AML-193 (cell line): ENCODE measurements around the gene MRPS31.
A peak's percentile ranks its signal among the peaks of the same experiment; 100 is the strongest.
"Not testable (repeated sequence)": the region's sequence is repeated elsewhere in the genome, so short reads cannot be mapped to it uniquely, and the experiment has no call there.

Experiments
- DNase-seq, 2 experiments: peaks; one replicate each; lab custom pipeline; 2025; lab: John Stamatoyannopoulos, UW

Gene MRPS31

GRCh38 chr13:40758811-40759210 lies 12.2 kb downstream of the MRPS31 start:
- no peak for DNase-seq

DNA sequence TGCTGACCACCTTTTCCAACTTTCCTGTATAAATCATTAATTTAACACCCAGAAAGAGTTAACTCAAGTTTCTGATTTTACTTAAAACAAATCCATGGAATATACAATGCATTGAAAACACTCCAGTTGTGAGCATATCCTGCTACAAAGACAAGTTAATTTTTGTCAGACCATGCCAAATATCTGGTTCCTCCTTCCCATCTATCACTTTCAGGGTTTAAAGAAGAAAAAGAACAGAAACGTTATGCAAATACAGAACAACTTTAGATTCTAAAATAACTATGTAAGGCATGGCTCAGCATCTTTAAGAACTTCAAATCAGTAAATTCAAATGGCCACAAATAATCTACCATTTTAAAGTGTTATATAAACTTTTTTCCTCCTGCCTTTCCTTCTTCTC lies 14.9 kb downstream of the MRPS31 start:
- DNase-seq, result no peak

GRCh38 chr13:40755082-40755700 lies 15.8 kb downstream of the MRPS31 start:
- no peak for DNase-seq

- DNase-seq, result no peak
Observed at GRCh38 chr13:40749327-40749726, 21.7 kb downstream of the MRPS31 start.

DNA sequence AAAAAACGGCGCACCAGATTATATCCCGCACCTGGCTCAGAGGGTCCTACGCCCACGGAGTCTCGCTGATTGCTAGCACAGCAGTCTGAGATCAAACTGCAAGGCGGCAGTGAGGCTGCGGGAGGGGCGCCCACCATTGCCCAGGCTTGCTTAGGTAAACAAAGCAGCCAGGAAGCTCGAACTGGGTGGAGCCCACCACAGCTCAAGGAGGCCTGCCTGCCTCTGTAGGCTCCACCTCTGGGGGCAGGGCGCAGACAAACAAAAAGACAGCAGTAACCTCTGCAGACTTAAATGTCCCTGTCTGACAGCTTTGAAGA lies 35.8 kb downstream of the MRPS31 start:
- DNase-seq, result not testable (repeated sequence)

GRCh38 chr13:40734536-40735231 lies 36.3 kb downstream of the MRPS31 start:
- not testable (repeated sequence) for DNase-seq

DNA sequence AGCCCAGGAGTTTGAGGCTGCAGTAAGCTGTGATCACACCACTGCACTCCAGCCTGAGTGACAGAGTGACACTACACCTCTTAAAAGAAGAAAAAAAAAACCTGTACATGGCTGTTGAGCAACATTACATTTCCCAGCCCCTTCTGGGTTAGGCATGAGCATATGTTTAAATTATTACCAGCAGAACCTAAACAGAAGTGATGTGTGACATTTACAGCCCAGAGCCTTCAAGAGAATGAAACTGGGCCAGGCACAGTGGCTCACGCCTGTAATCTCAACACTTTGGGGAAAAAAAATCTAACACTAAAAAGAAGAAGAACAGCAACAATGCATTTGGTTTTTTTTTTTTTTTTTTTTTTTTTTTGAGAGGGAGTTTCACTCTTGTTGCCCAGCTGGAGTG lies 38.3 kb downstream of the MRPS31 start:
- no peak for DNase-seq

DNA sequence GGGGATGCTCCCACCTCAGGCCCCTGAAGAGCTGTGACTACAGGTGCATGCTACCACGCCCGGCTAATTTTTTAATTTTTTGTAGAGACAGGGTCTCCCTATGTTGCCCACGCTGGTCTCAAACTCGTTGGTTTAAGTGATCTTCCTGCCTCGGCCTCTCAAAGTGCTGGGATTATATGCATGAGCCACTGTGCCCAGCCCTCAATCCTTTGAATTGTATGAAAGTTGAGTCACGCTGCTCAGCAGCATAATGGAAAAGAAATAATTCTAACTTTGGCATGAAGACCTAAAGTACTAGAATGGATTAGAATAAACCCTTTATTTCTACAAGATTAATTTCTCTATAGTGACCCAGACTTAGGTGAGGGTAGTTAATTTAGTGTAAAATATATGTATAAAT lies 42.4 kb downstream of the MRPS31 start:
- DNase-seq, result no peak

DNA sequence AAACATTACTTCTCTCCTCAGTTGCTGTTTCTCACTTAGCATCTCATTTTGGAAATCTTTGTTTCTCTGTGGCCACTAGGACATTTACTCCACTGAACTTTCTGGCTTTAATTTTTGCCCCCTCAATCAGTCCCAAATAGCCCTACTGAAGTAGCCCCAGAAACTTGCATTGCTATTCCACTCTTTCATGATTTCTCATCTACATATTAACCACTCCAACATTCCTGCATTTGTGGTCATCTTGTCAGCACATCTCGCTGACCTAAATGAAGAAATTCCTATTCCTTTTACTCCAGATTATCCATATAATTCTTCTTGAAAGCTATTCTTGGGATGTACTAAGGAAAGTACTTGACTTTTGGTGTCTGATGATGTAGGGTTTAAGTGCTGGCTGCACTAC lies 56.6 kb downstream of the MRPS31 start:
- DNase-seq, result not testable (repeated sequence)

DNA sequence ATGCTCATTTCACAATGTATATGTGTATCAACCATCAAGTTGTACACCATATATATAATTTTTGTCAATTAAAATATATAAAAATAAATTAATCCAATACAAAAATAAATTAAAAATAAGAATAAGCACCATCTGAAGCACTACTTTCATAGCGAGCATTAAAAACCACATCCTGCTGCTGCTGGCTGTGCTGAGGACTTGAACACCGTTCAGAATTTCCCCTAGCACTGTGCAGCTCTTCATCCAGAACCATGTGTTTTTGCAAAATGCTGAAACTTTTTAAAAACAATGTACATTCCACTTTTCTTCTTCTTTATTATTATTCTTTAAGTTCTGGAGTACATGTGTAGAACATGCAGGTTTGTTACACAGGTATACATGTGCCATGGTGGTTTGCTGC lies 64.6 kb downstream of the MRPS31 start:
- no peak for DNase-seq

DNA sequence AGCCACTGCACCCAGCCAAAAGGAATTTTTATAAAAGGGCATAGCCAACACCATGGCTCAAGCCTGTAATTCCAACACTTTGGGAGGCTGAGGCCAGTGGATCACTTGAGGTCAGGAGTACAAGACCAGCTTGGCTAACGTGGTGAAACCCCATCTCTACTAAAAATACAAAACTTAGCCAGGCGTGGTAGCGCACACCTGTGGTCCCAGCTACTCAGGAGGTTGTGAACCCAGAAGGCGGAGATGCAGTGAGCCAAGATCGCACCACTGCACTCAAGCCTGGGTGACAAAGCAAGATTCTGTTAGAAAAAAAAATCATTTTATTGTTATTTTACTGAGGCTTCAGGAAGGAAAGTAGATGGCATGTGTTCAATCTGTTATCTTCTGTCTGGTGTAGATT lies 73.3 kb downstream of the MRPS31 start:
- DNase-seq, result no peak

- no peak for DNase-seq
Observed at GRCh38 chr13:40694426-40694825, 76.6 kb downstream of the MRPS31 start.

DNA sequence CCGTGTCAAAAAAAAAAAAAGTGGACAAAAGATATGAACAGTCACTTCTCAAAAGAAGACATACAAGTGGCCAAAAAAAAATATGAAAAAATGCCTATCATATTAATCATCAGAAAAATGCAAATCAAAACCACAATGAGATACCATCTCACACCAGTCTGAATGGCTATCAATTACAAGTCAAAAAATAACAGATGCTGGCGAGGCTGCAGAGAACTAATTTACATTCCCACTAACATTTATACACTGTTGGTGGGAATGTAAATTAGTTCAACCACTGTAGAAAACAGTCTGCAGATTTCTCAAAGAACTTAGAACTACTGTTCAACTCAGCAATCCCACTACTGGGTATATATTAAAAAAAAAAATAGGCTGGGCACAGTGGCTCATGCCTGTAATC lies 78.0 kb downstream of the MRPS31 start:
- no peak for DNase-seq

DNA sequence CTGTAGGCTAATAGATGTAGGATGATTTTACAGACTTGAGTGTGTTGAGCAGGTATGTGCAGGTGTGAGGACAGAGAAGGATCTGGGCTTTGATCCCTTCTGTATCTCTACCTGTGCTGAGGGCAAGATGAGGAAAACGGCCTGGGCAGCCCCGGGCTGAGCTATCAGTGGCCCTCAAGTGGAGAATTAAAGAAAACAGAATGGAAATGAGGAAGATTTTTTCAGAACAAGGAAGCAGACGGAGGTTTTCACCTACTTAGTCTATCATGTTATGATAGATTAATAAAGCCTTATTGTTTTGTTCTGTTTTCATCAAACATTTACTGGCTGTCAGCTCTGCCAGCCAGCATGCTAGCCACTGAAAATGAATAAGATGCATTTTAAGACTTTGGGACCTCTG lies 82.2 kb downstream of the MRPS31 start:
- no peak for DNase-seq

GRCh38 chr13:40682449-40683240 lies 88.3 kb downstream of the MRPS31 start:
- DNase-seq, result peak; percentile 53 to 79

- no peak for DNase-seq
Observed at GRCh38 chr13:40681341-40682146, 89.4 kb downstream of the MRPS31 start.

DNA sequence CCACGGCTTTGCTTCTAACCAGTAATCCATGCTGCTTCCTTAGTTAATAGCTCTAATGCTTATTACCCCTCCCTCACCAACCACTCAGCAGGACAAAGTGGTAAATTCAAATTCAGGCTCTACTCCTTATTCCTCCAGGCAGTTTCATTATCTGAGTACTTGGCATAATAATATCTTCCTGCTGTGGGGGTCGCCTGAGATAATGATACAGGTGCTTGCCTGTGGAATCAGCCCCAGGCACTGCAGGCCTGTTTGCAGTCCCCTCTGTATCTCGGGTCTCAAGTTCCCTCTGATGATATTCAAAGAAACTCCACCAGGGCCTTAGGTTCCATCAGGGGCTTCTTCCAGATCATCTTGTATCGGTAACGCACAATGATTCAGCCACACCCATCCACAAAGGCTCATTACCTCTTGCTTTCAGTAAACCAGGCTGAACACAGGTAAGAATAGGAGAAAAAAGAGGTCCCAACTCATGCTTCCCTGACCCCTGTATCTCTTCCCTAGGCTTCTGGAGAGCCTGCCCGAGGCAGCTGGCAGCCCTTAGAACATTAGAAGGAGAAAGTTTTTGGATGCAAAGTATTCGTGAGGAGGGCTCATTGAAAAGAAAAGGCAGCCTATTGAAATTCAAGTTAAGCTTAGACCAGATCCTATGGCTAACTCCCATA lies 90.2 kb downstream of the MRPS31 start:
- no peak for DNase-seq

DNA sequence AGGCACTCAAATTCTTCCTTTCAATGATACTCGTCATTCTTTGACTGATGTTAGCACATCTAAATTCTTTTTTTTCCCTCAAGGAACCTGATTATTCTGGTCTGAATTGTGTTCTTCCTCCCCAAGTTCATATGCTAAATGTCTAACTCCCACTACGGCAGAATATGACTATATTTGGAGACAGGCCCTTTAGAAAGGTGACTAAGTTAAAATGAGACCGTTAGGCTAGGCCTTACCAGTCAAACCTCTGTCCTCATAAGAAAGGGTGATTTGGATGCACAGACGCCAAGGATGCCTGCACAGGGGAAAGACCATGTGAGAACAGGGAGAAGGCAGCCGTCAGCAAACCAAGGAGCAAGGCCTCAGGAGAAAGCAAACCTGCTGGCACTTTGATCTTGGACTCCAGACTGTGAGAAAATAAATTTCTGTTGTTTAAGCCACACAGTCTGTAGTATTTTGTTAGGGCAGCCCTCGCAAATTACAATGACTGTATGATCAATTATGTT lies 91.5 kb downstream of the MRPS31 start:
- no peak for DNase-seq
